HG02973 (cell line): ENCODE data around the gene SNX8.
"Not testable (repeated sequence)": the region's sequence is repeated elsewhere in the genome, so short reads cannot be mapped to it uniquely, and the experiment has no call there.

Experiments
- ATAC-seq: cut with Tn5 transposase; IDR thresholded peaks from one replicate; pipeline ENCODE4 v1.9.1; 2021; ENCODE audit warnings: moderate library complexity; ENCODE audit not compliant: unreplicated experiment

SNX8 gene

DNA sequence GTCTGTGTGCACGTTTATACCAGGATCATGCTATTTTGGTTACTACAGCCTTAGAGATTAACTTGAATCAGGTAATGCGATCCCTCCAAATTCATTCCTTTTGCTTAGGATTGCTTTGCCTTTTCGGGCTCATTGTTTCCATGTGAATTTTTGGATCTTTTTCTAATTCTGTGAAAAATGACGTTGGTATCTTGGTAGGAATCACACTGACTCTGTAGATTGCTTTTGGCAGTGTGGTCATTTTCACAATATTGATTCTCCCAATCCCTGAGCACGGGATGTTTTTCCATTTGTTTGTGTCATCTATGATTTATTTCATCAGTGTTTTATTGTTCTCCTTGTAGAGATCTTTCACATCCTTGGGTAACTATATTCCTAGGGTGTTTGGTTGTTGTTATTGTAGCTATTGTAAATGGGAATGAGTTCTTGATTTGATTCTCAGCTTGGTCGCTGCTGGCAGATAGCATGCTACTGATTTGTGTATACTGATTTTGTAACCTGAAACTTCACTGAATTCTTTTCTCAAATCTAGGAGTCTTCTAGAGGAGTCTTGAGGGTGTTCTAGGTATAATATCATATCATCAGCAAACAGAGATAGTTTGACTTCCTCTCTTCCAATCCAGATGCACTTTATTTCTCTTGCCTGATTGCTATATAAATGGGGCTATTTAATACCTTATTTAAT lies 18.2 kb downstream of the SNX8 start:
- no peak for ATAC-seq

DNA sequence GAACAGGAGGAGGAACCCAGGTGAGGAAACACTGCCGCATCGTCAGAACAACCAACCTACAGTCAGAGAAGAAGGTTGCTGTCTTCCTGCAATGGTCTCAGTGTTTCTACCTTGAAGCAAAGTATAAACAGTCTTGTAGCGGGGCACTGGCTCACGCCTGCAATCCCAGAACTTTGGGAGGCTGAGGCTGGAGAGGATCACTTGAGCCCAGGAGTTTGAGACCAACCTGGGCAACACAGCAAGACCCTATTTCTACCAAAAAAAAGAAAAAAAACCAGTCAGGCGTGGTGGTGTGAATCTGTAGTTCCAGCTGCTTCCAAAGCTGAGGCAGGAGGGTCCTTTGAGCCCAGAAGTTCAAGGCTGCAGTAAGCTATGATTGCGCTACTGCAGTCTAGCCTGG lies 23.4 kb downstream of the SNX8 start:
- ATAC-seq: no peak

DNA sequence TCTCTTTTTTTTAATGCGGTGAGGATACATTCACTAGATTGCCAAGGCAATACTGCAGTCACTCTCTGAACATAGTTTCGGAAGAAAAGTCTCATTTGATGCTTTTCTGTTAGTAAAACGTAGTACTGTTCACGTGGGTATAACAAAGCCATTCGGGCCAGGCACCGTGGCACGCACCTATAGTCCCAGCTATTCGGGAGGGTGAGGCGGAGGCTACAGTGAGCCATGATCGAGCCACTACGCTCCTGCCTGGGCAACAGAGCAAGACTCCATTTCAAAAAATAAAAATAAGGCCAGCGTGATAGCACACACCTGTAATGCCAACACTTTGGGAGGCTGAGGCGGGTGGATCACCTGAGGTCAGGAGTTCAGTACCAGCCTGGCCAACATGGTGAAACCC lies 24.6 kb downstream of the SNX8 start:
- no peak for ATAC-seq

- no peak for ATAC-seq
These were observed 25.1 kb downstream of the SNX8 start for GRCh38 chr7:2289111-2289586.

GRCh38 chr7:2288503-2288902 lies 25.7 kb downstream of the SNX8 start:
- ATAC-seq: peak; percentile 71

DNA sequence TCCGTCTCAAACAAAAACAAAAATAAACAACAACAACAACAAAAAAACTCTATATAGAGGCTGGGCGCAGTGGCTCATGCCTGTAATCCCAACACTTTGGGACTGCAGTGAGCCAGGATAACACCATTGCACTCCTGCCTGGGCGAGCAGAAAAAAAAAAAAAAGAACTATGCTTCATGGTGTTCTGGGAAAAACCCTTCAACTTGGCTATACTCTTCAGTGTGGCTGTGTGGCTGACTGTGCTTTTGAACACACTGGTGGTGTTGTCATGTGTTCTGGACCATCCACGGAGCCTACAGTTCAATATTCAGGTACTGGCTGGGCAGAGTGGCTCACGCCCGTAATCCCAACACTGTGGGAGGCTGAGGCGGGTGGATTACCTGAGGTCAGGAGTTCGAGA lies 26.5 kb downstream of the SNX8 start:
- no peak for ATAC-seq

DNA sequence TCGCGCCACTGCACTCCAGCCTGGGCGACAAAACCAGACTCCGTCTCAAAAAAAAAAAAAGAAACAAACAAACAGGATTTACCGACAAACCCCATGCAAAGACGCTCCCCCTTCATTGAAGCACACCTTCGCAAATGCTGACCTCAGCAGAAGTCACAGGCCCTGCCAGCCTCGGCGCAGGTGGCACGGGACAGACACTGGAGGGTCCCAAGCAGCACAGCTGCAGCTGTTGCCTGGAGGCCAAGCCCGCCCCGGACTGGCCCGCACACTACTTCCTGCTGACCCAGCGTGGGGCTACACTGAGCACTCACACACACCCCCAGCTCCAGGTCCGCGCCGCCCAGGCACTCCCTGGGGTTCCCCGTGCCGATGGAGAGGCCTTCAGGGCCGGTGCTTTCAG lies 31.2 kb downstream of the SNX8 start:
- no peak for ATAC-seq

DNA sequence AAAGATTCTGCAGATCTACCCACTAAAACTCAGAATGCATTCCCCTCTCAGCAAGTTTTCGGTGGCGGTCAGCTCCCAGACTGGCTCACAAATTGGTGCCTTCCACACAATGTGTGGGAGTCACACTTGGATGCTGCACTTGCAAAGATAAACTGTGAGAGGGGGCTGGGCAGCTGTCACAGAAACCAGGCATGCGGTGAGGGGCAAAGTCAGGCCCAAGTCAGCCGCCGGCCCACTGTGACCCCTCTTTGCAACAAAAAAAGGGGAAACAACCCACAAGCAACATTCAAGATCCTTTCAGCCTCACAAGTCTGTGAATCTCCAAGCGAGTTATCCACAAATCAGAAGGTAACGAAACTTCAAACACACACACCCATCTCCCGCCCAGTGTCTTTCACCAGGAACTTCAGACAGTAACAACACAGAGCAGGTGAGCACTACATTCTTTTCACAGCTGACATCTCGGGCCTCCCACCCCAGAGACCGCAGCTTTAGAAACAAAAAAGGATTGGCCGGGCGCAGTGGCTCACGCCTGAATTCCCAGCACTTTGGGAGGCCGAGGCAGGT lies 32.0 kb downstream of the SNX8 start:
- ATAC-seq: no peak

DNA sequence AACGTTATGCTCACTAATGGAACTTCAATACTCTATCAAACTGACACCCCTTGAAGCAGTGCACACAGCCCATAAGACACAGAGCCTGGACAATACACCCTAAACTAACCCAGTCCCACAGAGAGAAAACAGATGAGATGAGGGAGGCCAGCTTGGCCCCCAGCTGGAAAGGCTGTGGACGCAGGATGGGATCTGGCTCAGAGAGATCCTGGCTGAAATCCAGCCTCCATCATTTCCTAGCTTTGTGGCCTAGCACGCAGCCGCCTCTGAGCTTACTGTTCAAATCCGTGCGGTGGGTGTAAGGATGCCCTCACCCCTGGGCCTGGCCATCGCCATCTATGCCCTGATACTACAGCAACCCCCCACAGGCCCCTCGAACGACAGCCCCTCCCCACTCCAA lies 32.7 kb downstream of the SNX8 start:
- ATAC-seq: no peak

DNA sequence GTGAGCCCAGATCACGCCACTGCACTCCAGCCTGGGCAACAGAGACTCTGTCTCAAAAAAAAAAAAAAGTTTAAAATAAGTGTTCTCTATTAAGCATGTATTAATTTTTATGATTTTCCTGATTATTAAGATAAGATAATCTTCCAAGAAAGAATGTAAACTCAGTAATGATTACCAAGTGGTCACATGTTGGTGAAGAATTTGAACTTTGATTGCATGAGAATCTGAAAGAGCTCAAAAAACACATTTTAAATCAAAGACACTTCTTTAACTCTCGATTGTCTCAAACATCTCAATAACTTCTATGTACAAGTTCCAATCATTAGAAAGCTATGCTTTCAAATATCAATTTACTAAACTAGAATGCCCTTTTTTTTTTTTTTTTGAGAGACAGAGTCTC lies 33.8 kb downstream of the SNX8 start:
- no peak for ATAC-seq

DNA sequence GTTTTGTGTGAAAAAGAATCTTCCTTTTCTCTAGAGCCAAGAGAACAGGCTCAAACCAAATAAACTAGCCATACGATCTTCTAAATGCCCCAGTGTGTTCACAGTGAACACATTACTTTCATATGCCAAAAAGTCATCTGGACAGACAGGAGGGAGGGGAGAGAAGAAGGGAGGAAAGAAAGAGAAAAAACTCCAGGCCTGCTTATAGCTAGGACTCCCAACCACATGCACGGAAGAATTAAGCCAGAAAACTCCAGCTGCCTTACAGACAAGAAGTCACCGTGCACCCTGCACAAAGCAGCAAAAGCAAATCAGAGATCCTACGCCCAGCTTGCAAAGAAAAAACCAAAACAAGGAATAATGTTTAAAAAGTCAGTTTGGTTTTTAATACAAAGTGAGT lies 34.3 kb downstream of the SNX8 start:
- no peak for ATAC-seq

GRCh38 chr7:2278026-2278425 lies 36.2 kb downstream of the SNX8 start:
- ATAC-seq: no peak

DNA sequence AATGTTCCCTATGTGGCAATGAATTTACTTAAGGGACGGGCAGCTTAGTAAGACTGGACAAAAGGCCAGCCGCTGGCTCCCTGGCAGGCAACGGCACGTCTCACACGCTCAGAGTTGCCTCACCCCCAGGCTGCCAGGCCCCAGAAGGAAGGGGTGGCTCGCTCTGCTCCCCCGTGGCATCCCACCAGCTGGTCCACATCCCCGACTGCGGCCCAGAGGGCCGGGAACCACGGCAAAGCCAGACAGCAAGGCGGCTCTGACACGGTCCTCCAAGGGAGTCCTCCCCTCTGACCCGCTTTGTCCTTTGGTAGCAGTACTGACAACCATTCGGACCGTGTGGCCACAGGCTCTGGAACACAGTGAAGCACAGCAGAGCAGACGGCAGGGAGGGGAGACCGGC lies 38.1 kb downstream of the SNX8 start:
- ATAC-seq: no peak

DNA sequence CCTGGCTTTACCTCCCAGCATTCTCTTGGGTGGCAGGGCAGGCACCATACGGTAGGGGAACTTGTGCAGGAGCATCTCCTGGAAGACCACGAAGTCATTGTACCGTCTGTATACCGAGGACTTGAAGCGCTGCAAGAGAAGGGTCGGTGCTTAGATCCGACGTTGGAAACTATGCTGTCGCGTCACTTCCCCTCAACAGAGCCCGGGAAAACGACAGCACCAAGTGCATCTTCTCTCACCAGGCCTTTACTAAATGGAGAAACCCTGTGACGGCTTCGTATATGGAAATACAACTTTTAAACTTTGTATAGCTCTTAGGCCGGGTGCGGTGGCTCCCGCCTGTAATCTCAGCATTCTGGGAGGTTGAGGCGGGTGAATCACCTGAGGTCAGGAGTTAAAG lies 39.1 kb downstream of the SNX8 start:
- ATAC-seq: no peak

DNA sequence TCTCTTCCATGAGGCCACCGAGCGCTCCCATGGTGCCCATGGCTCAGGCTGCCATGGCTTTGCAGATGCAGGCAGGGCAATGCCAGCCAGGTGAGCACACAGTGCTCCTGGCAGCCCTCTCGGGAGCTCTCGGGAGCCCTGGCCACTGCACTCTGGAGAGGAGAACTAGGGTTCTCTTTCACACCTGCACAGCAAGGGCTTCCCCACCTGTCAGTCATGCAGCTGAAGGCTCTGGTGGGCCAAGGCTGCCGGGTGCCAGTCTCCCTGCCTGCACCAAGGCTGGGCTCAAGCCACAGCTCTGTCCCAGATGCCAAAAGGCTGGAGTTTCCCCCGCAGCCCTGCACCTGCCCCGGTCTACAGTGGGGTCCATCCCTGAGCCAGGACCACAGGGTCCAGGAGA lies 39.6 kb downstream of the SNX8 start:
- no peak for ATAC-seq

- no peak for ATAC-seq
These were observed 40.4 kb downstream of the SNX8 start for GRCh38 chr7:2273866-2274265.

DNA sequence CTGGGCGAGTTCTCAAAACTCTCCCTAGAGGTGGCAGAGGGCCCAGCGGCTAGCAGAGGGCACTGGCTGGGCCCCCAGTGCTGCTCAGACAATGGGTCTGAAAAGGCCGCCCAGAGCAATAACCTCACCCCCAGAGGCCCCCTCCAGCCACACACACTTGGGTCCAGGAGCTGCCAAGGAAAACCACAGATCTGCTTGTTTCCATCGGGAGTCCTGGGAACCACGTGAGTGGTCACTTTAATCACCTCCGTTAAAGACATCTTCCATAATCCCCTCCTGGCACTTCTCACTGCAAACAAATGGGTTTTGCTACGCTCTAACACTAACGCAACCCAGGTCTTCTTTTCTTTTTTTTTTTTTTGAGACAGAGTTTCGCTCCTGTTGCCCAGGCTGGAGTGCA lies 42.2 kb downstream of the SNX8 start:
- no peak for ATAC-seq

- no peak for ATAC-seq
These were observed 42.8 kb downstream of the SNX8 start for GRCh38 chr7:2271273-2272026.

DNA sequence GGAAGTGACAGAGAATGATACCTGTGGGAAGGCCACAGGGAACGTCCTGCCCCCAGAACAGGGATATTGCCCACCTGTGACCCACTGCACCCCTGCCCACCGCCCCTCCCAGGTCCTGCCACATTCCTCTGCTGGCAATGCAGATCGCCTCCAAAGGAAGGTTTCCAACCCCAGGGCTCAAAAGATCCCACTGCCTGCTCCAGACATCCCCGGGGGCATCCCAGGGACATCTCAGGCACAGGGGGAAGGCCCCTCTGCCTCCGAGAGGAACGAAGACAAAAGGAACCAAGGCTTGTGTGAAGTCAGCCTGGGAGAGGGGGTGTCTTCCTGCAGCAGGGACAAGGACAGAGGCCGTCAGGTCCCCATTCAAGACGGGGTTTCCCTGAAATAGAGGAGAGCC lies 43.7 kb downstream of the SNX8 start:
- ATAC-seq: no peak

DNA sequence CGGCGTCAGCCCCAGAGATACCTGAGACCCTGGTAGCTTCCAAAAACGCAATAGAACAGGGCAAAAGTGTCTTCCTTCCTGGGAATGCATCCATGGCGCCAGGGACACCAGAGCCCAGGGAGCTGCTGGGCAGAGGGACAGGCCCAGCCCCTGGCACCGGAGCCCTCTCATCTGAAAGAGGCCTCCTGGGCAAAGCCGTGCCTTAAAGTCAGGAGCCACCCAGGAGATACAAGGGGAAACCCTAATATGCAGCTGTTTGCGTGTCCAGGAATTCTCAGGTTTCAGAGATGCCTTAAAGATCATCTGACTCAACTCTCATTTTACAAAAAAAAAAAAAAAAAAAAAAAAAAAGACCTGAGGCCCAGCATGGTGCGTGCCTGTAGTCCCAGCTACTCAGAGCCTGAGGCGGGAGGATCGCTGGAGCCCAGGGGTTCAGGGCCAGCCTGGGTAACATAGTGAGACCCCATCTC lies 44.2 kb downstream of the SNX8 start:
- ATAC-seq: no peak

GRCh38 chr7:2269089-2269990 lies 44.9 kb downstream of the SNX8 start:
- not testable (repeated sequence) for ATAC-seq
